Stomach smooth muscle (tissue), 2 donors: Measurements from ENCODE around the gene GOLGA6L22.
"Not testable (repeated sequence)": the region's sequence is repeated elsewhere in the genome, so short reads cannot be mapped to it uniquely, and the experiment has no call there.

Source experiments
- H3K27ac ChIP-seq: one replicate; pipeline ENCODE4 v1.7.0; 2013; ENCODE audit warnings: mild to moderate bottlenecking, low read length, inconsistent platforms
- H3K27me3 ChIP-seq, 2 donors: one replicate each; pipeline ENCODE4 v1.7.0; 2013; ENCODE audit warnings: low read length in 2 of 2; ENCODE audit not compliant: insufficient read depth in 2 of 2, control insufficient read depth in 1 of 2
- H3K36me3 ChIP-seq, 2 donors: one replicate each; pipeline ENCODE4 v1.7.0; 2013; ENCODE audit warnings: low read length in 2 of 2; ENCODE audit not compliant: control insufficient read depth in 2 of 2, insufficient read depth in 2 of 2
- H3K4me1 ChIP-seq: one replicate; pipeline ENCODE4 v1.7.0; 2013; ENCODE audit warnings: low read length; ENCODE audit not compliant: control insufficient read depth, insufficient read depth
- H3K4me3 ChIP-seq, 2 donors: one replicate each; pipeline ENCODE4 v1.7.0; 2013; ENCODE audit warnings: low read length in 2 of 2
- H3K9ac ChIP-seq, 2 donors: one replicate each; pipeline ENCODE4 v1.7.0; 2013; ENCODE audit warnings: low read length in 2 of 2, mild to moderate bottlenecking in 1 of 2
- H3K9me3 ChIP-seq, 2 donors: one replicate each; pipeline ENCODE4 v1.7.0; 2013; ENCODE audit warnings: low read length in 2 of 2; ENCODE audit not compliant: control insufficient read depth in 2 of 2
- donor health status: healthy.
- donor health status: Pancreatic carcinoma.

Gene GOLGA6L22, protein sequence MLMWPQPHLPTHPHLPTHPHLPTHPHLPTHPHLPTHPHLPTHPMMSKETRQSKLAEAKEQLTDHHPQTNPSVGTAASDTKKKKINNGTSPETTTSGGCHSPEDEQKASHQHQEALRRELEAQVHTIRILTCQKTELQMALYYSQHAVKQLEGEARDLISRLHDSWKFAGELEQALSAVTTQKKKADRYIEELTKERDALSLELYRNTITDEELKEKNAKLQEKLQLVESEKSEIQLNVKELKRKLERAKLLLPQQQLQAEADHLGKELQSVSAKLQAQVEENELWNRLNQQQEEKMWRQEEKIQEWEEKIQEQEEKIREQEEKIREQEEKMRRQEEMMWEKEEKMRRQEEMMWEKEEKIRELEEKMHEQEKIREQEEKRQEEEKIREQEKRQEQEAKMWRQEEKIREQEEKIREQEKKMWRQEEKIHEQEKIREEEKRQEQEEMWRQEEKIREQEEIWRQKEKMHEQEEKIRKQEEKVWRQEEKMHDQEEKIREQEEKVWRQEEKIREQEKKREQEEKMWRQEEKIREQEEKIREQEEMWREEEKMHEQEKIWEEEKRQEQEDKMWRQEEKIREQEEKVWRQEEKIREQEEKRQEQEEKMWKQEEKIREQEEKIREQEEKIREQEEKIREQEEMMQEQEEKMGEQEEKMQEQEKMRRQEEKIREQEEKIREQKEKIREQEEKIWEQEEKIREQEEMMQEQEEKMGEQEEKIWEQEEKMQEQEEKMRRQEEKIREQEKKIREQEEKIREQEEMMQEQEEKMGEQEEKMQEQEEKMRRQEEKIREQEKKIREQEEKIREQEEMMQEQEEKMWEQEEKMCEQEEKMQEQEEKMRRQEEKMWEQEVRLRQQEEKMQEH

DNA sequence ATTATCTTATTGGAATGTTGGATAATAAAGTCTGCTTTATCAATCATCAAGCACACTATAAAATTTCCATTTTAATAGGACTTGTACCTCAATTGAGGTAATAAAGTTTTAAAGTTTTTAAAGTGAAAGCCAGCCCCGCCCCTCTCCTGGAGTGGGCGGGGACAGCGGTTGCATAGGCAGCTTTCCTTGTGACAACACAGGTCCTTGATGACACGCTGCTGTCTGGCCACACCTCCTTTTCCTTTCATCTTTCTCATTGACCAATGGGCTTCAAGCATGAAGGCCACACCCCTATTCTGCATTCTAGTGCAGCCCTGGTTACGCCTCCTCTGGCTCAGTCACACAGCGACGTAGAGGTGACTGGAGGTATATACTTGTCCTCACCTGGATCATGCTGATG is at the start of gene GOLGA6L22:
GOLGA6L22 (plus strand) TSS at position 301 of the 400 bp plus-strand sequence; CDS start at position 392, 91 bp downstream.
- not testable (repeated sequence) for H3K36me3 ChIP-seq, H3K9ac ChIP-seq, H3K27me3 ChIP-seq, H3K27ac ChIP-seq, H3K9me3 ChIP-seq, H3K4me1 ChIP-seq, H3K4me3 ChIP-seq

DNA sequence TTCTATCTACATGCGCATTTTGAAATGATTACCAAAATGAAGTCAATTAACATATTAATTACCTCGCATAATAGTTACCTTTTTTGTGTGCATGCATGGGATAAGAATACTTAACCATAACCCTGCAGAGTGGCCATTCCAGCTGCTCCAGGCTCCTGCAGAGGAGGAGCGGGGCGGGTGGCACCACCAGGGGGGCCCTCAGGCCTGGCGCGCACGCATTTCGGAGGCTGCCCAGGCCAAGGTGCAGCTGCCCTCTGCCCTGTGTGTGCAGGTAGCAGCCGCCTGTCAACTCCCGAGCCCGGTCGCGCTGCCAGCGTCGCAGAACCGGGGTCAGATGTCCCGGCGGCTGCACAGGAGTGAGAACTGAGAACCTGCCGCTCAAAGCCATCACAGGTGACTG is 41.4 kb upstream of the GOLGA6L22 start:
- H3K27ac ChIP-seq, H3K9ac ChIP-seq, H3K9me3 ChIP-seq, H3K4me1 ChIP-seq, H3K27me3 ChIP-seq, H3K36me3 ChIP-seq, H3K4me3 ChIP-seq: not testable (repeated sequence)

DNA sequence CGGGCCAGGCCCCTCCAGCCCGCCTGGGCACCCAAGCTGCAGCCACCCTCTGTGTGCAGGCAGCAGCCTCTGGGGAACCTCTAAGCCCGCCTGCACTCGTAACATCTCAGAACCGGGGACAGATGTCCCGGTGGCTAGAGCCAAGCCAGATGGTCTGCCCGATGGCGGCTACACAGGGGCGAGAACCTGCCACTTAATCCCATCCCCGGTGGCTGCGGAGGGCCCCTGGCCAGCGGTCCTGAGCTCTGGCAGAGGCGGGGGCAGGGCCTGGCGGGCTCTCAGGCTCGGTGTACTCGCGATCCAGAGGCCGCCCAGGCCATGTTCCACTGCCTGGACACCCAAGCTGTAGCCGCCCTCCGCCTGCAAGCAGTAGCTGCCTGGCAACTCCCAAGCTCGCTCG is 40.9 kb upstream of the GOLGA6L22 start:
- H3K9me3 ChIP-seq, H3K27ac ChIP-seq, H3K4me3 ChIP-seq, H3K27me3 ChIP-seq, H3K9ac ChIP-seq, H3K36me3 ChIP-seq, H3K4me1 ChIP-seq: not testable (repeated sequence)

DNA sequence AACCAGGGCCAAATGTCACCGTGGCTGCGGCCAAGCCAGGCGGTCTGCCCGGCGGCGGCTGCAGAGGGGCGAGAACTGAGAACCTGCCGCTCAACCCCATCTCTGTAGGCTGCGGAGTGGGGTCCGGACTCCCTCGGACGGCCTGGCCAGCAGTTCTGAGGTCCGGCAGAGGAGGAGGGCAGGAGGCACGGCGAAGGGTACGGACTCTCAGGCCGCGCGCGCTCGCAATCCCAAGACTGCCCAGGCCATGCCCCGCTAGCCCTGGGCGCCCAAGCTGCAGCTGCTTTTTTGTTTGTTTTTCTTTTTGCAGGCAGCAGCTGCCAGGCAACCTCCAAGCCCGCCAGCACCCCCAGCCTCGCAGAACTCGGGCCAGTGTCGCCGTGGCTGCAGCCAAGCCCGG is 40.5 kb upstream of the GOLGA6L22 start:
- H3K27ac ChIP-seq, H3K4me1 ChIP-seq, H3K4me3 ChIP-seq, H3K27me3 ChIP-seq, H3K9me3 ChIP-seq, H3K9ac ChIP-seq, H3K36me3 ChIP-seq: not testable (repeated sequence)

DNA sequence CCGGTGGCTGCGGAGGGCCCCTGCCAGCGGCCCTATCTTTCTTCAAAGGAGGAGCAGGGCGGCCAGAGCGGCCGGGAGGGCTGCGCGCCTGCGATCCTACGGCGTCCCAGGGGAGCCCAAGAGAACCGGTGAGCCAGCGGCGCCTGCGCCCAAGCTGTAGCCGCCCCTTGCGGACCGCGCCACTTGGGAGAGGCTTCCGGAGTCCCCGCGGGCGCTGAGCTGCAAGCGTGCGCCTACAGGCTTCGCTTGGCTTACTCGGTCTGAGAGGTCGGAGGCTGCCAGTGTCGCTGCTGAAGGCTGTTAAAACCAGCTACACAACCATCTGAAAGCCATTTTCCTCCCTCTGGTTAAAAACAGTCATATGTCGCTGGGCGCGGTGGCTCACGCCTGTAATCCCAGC is 40.0 kb upstream of the GOLGA6L22 start:
- not testable (repeated sequence) for H3K27me3 ChIP-seq, H3K36me3 ChIP-seq, H3K9me3 ChIP-seq, H3K4me3 ChIP-seq, H3K27ac ChIP-seq, H3K9ac ChIP-seq, H3K4me1 ChIP-seq

DNA sequence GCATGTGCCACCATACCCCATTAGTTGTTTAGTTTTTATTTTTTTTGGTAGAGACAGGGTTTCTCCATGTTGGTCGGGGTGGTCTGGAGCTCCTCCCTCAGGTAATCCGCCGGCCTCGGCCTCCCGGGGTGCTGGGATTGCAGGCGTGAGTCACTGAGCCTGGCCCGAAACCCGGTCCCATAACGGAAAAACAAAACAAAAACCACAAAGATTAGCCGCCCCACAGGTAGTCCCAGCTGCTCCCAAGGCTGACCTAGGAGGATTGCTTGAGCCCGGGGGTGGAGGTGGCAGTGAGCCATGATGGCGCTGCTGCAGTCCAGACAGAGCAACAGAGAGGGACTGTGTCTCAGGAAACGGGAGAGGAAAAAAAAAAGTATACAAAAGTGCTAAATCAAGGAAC is 38.4 kb upstream of the GOLGA6L22 start:
- not testable (repeated sequence) for H3K4me3 ChIP-seq, H3K4me1 ChIP-seq, H3K36me3 ChIP-seq, H3K9ac ChIP-seq, H3K27me3 ChIP-seq, H3K27ac ChIP-seq, H3K9me3 ChIP-seq

DNA sequence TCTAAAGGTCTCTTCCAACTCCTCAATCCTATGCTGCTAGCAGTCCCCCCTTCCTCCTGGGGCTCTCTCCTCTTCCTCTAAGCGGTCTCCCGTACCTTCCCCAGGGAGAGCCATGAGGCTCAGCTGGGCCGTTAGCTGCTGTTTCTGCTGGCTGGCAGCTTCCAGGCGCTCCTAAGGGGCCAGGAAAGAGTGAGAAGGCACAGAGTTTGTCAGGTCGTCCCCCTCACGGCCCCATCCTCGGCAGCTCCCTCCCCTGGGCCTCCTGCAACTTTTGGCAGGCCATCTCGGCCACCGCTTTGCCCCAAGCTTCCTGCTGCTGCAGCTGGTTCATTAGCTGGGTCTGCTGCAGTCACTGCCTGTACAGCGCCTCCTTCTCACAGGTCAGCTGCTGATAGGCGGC is 29.3 kb upstream of the GOLGA6L22 start:
- not testable (repeated sequence) for H3K27me3 ChIP-seq, H3K9me3 ChIP-seq, H3K9ac ChIP-seq, H3K36me3 ChIP-seq, H3K4me3 ChIP-seq, H3K4me1 ChIP-seq, H3K27ac ChIP-seq

DNA sequence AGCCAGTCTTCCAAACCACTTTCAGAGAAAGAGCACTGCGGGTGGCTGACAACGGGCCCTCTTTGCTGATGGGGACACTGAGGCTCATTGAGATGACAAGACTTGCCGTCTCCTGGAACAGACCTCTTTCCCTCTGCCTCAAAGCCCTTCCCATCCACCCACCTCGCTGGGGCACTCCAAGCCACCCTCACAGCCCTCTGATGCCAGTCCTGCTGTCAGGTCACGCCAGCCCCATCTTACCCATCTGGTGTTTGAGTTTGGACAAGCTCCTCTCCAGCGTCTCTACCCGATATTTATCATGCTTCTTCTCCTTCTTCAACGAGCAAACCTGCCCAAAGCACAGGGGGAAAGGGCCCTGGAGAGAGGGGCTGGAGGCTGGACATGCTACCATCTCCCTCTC is 27.0 kb upstream of the GOLGA6L22 start:
- H3K27ac ChIP-seq, H3K9me3 ChIP-seq, H3K4me1 ChIP-seq, H3K4me3 ChIP-seq, H3K27me3 ChIP-seq, H3K36me3 ChIP-seq, H3K9ac ChIP-seq: not testable (repeated sequence)

DNA sequence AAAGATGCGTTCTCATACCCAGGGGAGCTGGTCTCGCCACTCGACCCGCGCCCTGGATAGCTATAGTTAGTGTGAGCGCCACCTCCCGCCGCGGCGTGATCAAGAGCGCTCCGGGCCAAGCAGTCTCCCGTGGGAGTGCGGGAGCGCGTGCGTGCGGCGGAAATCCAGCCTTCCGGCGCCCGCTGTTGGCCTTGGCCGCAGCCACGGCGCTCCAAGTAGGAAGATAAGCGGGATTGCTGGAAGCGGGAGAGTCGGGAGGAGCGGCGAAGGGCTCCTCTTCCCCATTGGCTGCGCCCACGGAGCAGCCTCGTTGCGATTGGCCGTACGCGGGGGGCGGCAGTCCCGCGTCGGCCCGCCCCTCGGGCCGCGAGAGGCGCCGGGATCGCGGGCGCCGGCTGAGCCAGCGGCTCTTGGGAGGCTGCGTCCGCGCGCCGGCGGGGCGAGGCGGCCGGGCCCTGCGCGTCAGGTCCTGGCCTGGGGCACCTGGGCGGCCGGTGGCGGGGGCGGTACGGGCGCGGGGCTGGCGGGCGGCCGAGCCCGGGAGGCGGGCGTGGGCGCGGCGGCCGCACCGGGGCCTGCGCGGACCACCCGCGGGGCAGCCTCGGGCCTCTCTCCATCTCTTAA is 35.9 kb downstream of the GOLGA6L22 start:
- H3K27ac ChIP-seq, H3K4me1 ChIP-seq, H3K27me3 ChIP-seq, H3K9ac ChIP-seq, H3K9me3 ChIP-seq, H3K36me3 ChIP-seq, H3K4me3 ChIP-seq: not testable (repeated sequence)

DNA sequence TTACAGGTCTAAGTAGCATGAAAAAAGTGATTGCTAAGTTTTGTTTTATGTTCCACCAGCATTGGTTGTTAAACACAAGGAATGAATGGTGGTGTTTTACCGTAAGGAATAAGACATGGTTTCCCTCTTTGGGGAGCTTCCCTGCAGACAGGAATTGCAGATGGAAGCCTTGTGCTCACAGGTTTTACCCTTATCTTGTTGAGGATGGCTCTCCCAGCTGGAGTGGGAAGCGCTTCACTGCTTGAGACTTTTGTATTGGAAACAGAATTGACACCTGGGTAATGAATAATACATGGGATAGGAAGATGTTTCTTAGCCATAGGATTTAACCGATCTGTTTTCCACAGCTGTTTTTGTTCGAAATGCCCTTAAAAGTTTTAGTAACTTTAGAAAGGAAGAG is 38.5 kb downstream of the GOLGA6L22 start:
- H3K9ac ChIP-seq, H3K9me3 ChIP-seq, H3K27ac ChIP-seq, H3K4me1 ChIP-seq, H3K36me3 ChIP-seq, H3K27me3 ChIP-seq, H3K4me3 ChIP-seq: not testable (repeated sequence)
